HG03025 (cell line): ENCODE measurements around the gene PODNL1.
"Not testable (repeated sequence)": the region's sequence is repeated elsewhere in the genome, so short reads cannot be mapped to it uniquely, and the experiment has no call there.

Experiments used
- ATAC-seq: cut with Tn5 transposase; IDR thresholded peaks from one replicate; pipeline ENCODE4 v1.9.1; 2021; ENCODE audit warnings: mild to moderate bottlenecking, moderate library complexity; ENCODE audit not compliant: unreplicated experiment, low FRiP score

The PODNL1 gene

DNA sequence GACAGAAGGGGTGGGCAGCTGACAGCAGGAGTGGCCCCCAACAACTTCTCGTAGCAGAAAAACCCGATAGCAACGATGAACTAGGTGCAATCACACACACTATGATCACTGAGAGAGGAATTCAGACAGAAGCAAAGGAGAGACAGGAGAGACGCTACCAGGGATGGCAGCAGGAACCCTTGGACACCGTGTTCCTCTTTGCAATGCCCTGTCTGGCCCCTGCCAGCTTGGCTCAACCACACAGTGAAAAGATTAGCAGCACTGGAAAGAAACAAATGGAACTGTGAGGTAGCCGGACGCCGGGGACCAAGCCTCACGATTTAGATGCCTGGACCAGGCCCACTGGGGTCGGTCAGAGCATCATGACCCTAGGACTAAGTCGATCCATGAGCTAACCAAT lies 37.7 kb upstream of the PODNL1 start:
- ATAC-seq, result no peak

DNA sequence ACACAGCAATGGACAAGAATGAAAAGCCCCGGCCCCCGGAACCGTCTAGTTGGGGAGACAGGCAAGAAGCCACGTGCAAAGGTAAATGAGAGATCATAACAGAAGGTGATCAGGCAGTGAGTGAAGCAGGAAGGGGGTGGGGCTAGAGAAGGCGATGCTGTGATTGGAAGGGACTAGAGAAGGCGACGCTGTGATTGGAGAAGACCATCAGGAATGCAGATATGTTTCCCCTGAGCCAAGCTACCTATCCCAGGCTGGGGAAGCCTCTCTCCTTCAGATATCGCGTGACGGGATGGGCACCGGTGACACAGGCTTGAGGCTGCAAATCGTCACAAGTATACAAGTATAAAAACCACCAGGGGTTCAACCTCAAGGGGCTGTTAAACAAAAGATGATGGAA lies 35.9 kb upstream of the PODNL1 start:
- no peak for ATAC-seq

DNA sequence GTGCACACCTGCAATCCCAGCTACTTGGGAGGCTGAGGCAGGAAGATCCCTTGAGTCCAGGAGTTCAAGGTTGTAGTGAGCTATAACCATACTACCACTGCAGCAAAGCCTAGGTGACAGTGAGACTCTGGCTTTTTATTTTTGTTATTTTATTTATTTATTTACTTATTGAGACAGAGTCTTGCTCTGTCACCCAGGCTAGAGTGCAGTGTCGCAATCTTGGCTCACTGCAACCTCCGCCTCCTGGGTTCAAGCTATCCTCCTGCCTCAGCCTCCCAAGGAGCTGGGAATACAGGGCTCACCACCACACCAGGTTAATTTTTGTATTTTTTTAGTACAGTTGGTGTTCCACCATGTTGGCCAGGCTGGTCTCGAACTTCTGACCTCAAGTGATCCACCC lies 35.3 kb upstream of the PODNL1 start:
- ATAC-seq, result not testable (repeated sequence)

DNA sequence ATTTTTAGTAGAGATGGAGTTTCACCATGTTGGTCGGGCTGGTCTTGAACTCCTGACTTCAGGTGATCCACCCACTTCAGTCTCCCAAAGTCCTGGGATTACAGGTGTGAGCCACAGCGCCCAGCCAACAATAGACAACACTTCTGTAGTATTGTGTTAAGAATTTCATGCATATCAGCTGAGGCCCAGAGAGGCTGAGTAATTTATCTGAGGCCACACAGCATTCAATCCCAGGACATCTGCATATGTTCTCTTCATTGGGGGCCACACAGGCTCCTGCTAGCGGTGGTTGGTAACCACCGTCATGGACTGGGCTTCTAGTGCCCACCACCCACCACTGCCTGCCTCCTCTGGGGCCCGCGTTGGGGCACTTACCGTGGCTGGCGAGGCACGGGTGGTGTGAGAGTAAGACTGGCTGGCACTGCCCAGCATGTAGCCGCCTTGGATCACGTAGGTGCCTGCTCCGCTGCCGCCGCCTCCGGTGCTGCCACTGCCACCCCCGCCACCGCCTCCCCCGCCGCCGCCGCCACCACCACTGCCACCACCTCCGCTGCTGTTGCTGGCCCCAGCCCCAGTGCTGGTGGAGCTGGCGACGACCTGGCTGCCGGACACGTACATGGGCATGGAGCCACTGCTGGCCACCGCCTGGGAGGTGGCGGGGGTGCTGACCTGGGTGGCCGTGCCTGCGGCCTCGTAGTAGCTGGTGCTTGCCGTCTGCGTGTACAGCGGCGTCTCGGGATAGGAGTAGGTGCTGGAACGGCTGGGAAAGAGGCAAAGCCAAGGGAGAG lies 34.3 kb upstream of the PODNL1 start:
- ATAC-seq, result no peak

DNA sequence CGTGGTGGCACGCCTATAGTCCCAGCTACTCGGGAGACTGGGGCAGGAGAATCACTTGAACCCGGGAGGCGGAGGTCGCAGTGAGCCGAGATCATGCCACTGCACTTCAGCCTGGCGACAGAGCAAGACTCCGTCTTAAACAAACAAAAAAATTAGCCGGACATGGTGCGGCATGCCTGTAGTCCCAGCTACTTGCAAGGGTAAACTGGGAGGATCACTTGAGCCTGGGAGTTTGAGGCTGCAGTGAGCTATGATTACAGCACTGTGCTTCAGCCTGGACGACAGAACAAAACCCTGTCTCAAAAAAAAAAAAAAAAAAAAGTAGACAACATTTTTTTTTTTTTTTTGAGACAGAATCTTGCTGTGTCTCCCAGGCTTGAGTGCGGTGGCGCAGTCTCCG lies 33.7 kb upstream of the PODNL1 start:
- not testable (repeated sequence) for ATAC-seq

DNA sequence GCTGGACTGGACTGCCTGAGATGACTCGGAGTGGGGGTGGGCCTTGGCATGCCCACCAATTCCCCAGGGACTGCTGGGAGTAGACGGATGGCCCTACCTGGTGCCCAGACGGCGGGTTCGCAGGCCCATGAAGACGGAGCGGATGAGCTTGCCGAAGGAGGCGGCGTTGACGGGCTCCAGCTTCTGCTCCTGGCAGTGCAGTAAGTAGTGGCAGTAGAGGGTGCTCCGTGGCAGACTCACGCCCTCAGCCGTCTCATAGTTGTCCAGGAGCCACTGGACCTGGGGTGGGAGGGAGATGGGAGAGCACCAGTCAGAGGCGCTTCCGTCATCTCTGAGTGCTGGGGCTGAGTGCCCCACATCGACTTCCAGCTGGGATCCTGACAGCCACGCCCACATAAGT lies 31.7 kb upstream of the PODNL1 start:
- ATAC-seq, result no peak

DNA sequence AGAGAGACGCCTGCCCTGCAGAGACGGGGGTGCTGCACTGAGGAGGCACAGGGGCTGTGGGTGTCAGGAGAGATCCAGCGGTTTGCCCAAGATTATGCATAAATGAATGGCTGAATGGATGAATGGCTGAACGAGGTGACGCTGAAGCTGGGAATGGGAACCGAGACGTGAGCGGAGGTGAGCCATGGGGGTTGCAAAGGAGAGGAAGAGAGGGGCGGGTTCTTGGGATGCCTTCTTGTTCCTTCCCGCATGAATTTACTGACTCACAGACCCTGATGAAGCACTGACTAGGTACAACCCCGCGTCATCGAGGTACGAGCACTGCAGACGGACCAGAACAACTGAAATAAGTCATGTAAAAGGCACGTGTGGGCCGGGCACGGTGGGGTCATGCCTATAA lies 30.8 kb upstream of the PODNL1 start:
- no peak for ATAC-seq

DNA sequence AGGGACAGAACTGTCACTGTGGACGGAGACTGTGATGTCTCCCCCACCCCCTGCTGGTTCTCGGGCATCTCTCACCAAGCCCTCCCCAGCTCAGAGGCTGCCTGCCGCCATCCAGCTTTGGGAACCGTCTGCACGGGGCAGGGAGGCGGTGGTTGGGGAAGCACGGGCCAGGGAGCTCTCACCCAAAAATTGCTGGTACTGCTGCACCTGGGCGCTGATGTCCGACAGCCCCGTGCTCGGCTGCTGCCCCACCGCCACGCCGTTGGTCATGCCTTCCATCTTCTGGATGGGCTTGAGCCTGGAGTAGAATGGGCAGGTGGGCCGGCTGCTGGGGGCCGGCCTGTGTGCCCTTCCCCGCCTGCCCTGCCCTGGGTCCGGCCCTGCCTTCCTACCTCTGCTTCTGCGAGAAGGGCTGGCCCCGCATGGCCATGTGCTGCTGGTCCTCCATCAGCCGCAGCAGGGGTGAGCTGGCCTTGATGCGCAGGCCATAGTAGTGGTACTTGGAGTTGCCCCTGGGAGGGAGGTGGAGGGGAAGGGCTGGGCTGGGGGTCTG lies 30.2 kb upstream of the PODNL1 start:
- no peak for ATAC-seq

DNA sequence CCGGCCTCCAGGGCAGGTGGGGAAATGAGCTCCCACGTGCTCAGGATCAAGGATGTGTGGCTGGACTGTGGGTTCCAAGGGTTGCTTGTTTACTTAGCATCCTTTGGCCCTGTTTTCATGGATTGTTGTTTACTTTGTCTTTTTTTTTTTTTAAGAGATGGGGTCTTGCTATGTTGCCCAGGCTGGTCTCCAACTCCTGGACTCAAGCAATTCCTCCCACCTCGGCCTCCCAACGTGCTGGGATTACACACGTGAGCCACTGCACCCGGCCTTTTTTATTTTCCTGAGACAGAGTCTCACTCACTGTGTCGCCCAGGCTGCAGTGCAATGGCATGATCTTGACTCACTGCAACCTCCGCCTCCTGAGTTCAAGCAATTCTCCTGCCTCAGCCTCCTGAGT lies 29.0 kb upstream of the PODNL1 start:
- not testable (repeated sequence) for ATAC-seq

DNA sequence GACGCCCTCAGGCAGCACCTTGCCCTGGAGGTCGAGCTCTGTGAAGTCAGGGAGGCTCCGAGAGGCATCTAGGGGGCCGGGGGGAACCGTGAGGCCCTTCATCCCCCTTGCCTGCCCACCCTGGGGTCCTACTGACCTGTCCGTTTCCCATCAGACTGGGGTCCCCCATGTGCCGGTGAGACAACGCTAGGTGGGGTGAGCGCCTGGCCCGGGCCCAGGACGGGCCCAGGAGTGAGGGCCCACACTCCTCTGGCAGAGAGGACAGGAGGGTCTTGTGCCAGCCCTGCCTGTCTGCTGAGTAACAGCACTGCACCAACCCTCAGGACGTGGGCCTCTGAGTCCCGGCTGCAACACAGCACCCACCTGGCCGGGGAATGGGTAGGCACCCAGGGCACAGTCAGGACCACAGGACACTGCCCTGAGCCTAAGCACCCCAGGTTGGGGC lies 28.5 kb upstream of the PODNL1 start:
- no peak for ATAC-seq

DNA sequence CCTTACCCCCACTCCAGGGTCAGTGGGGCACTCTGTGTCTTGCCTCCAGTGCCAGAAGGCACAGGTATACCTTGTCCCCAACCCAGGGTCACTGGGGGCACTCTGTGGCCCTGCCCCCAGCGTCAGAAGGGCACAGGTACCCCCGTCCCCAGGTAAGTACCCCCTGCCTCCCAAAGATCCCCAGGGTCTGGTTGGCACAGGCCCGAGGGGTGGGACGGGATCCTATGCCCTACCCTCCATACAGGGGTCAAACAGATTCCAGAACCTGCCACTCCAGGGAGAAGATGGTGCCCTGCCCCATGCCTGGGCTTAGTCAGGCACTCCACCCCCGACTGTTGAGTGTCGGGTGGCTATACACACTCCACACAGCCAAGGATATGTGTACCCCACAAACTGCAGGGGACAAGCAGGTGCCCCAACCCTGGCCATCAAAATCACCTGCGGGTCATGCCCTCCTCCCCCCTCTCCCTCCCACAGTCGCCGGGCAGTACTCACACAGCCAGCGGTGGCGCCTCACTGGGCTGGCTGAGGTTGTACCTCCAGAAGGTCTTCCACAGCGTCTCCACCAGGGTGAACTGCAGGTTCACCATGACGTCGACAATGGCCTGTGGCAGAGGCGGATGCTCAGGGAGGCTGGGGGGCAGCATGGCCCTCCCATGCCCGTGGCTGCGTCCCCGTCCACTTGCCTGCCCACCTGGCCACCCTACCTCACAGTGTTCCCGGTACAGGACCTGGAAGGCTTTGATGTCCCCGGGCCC lies 27.9 kb upstream of the PODNL1 start:
- ATAC-seq, result no peak

DNA sequence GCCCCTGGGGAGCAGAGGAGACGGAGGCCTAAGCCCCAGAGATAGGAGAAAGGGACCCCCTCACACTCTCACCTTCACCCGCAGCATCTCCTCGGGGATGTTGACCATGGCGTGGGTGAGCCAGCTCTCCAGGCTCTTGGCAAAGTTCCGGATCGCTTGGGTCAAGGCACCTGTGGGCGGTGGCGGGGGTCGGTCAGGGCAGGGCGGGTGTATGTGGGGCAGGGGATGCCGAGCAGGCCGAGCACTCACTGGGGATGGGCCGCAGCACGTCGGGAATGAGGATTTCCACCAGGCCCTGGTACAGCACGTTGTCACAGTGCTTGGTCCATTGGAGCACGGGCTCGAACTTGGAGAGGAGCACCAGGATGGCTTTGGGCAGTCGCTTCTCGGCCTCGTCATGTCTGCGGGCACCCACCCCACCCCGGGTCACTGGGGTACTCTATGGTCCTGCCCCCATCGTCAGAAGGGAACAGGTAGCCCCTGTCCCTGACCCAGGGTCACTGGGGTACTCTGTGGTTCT lies 27.2 kb upstream of the PODNL1 start:
- ATAC-seq, result no peak

DNA sequence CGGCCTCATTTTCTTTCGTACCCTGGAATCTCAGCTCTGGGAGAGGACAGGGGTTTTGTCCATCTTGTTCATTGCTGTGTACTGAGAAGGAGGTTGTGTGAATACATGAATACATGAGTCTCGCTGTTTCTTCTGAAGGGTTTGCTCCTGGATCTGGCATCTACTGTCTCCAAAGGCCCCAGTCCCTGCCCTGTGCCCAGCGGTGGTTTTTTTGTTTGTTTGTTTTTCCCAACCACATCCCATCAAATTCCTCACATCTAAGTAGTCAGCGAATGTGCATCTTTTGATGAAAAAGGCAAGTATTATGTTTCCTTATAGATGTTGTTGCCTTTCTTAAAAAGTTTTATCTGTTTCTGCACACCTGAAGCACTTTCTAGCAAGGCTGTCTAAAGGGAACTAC lies 26.6 kb upstream of the PODNL1 start:
- ATAC-seq, result no peak

DNA sequence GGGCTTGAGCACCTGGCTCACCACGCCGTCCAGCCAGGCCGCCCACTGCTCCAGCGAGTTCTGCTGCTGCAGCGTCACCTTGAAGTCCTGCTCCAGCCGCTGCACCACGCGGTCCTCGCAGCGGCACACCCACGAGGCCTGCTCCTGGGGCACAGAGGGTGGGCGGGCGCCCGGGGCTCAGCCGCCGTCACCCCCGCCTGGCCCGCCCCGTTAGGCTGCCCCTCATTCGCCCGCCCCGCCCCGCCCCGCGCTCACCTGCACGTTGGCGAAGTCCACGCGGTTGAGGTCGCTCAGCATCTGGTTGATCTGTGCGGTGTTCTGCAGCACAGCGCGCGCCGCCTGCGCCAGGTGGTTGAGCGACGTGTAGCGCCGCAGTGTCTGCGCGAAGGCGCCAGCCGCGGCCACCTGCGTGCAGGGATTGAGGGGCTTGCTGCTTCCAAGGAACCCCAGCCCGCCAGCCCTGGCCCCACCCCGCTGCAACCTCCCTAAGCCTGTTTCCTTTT lies 25.4 kb upstream of the PODNL1 start:
- ATAC-seq, result no peak

DNA sequence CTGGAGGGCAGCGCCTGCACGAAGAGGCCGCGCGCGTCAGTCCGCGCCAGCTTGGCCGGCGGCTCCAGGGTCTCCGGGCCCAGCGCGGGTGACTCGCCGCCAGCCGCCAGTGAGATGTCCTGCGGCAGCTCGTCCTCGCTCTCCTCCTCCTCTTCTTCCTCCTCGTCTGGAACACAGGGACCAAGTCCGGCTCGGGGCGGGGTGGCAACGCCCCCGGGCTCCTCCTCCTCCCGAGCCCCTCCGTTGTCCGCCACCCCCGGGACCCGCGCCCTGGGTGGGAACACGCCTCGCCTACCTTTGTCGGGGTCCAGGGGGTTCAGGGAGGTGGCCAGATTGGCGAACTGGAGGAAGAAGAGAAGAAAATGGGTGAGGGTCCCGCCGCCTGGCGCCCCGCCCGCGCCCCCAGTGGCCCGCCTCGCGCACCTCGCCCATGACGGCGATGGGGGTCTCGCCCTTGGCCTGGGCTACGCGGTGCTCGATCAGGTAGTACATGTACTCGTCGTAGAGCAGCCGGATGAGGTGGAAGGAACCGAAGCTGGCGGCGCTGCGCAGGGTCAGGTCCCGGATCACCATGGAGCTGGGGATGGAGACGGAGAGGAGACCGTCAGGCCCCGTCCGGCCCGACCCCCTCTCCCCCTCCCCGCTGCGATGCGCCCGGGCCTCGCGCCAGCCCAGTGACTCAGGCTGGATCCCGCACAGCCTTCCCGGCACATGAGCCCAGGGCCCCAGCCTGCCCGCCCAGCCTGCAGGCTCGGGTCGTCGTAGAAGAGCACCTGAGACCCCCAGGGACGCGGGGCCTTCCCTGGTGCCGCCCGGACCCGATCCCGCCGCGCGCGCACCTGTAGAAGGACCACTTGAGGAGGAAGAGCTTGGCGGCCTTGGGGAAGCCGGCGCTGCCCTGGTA lies 24.7 kb upstream of the PODNL1 start:
- ATAC-seq, result no peak

DNA sequence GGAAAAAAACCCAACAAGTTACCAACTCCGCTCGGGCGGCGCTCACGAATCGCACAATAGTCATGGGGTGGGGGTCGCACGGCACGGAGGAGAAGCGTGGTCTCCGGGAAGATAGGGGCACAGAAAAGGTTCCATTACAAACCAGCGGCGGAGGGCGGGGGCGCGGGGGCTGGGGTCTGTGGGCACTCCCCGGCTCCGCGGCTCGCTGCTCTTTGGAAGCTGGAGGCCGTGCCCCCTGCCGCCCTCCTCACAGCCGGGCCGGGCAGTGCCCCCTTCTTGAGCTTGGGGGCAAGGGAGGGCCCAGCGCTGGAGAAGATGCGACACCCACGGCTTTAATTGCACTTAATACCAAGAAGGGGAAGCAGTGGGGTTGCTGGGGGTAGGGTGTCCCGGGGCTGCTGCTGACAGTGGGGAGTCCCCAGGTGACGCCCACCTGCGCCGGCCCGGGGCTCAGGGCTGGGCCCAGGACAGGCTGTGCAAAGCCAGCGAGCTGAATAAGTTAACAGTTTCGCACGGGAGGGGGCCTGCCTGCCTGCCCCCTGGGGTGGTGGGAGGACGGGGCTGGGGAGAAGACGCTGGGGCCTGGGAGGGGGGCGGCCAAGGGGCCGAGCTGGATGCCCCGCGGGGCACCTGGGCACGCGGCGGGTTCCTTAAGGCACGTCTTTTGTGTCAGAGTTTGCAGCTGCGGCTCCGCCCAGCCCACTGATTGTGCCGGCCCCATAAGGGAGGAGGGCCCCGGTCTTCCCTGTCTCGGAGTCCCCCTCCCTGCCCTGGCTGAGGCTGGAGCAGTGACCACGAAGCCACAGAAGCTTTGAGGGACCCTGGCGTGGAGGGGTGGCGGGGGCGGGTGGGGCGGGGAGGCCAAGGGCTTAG lies 23.8 kb upstream of the PODNL1 start:
- ATAC-seq, result no peak

DNA sequence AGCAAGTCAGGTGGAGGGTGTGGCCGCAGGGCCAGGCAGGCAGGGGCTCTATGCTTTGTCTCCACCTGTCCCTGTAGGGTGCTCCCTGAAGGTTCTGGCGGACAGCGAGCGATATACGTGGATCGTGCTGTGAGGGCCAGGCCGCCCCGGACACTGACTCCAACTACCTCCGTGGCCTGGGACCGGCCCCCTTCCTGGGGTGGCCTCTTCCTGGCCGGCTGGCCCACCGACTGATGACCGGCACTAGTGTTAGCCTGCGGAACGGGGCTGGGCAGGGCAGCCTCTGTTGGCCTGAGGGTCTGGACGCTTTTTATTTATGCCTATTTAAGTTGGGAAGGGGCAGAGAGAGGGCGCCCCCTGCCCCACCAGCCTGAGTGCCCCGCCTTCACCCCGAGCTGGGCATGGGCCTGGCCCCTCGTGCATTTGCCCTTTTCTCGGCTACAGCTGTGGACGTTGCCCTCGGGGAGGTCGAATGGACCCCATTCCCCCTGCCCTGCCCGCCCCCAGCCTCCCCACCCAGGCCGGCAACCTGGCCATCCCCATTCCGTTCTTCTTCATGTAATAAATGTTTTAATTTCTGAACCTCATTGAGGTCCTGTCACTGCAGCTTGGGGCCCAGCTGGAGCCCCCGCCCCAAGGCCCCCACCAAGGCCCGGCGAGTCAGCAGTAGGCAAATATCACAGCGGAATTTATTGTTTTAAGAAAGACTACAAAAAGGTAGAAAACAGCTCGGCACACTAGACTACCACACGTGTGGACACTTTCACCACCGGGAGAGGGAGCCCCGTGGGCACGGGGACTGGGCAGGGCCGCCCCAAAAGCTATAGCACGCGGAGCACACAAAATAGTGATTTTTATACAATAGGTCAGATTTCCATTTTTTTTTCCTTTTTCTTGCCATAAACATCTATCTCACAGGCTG lies 22.9 kb upstream of the PODNL1 start:
- ATAC-seq, result no peak
